NCI-H524 (cell line): Measurements from ENCODE around the gene NR5A2.

Experiments used
- DNase-seq, 2 experiments: peaks; one replicate each; lab custom pipeline; 2025; lab: John Stamatoyannopoulos, UW

NR5A2 gene

DNA sequence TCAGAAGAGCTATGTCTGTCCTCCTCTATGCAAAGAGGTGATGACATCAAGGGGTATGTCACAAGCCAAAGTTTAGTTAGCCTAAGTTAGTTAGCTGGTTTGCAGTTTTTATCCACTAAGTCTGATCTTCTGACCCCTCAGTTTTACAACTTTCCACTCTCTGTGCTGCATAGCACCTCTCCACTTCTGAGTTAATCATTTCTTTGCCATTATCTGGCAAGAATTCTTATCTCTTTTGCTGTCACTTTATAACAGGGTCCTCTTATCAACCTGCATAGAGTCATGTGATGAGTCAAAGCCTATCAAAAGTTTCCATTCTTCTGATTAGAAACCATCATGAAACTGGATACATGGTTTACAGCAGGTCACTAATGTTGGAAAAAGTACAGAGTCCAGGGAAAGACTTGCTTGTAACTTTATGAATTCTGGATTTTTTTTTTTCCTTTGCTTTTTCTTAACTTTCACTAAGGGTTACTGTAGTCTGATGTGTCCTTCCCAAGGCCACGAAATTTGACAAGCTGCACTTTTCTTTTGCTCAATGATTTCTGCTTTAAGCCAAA lies at the start of gene NR5A2:
Gene NR5A2, plus strand, starts transcription at position 447 of the 560 bp plus-strand sequence. CDS start 138 bp downstream, outside the sequence.
- no peak for DNase-seq

DNA sequence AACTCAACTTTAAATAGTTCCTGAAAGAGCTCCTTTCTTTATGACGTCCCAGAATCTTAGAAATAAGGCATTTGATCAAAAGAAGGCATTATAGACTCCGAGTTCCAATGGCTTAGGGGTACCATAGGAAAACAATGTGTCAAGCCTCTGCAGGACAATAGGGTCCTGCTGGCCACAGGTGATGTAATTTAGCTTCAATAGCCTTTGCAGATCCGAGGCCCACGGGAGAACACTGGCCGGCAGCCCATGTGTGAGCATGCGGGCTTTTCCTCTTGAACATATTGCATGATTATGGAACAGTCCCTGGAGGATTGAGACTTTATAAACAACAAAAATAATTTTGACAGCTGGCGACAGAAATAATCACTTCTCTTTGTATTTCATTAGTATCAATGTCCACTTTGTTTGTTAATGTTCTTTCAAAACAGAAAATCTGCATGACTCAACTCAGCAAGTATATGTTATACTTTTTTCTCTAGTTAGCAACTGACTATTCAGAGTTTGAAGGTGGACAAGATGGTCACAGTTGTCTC lies 49.0 kb upstream of the NR5A2 start:
- DNase-seq = peak; percentile 7 to 63

DNA sequence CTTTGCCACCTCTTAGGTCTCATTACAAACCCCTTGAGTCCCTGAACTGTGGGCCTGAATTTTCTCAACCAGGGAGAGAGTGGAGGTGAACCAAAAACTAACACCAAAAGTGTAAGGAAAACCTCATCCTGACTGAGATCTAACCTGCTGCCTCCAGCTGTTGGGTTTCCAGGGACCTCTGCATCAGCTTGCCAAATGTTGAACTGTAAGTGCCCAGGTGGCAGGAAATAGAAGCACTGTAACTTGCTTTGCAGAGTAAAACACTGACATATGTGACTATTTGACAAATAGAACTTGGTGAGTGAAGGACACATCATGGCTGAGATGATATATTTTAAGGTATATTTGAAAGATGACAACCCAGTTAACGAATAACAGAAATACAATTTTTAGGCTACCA lies 48.4 kb upstream of the NR5A2 start:
- DNase-seq = peak in 1 of 2 experiments; percentile 58

DNA sequence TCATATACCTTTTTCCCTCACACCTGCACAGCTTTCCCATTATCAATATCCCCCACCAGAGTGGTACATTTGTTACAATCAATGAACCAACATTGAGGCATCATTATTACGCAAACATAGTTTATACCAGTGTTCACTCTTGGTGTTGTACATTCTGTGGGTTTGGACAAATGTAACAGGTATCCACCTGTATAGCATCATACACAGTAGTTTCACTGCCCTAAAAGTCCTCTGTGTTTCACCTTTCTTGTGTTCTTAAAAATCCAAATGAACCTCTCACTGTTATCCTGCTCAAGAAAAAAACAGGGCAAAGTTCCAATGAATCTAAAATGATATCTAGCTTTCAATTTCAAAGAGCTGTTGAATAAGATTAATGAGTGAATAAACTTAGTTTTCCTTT lies 45.9 kb upstream of the NR5A2 start:
- no peak for DNase-seq

DNA sequence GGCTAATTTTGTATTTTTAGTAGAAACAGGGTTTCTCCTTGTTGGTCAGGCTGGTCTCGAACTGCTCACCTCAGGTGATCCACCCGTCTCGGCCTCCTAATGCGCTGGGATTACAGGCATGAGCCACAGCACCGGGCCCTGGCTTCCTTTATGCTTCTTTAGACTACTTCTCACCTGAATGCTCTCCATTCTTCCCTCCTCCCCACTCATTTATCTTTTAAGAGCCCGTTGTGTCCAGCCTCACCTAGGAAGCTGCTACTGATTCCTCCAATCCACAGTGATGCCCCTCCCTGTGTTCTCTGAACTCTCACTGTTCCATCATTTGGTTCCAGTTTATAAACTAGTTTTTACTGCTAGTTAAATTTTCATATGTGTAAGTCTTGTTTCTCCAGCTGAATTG lies 44.9 kb upstream of the NR5A2 start:
- no peak for DNase-seq

DNA sequence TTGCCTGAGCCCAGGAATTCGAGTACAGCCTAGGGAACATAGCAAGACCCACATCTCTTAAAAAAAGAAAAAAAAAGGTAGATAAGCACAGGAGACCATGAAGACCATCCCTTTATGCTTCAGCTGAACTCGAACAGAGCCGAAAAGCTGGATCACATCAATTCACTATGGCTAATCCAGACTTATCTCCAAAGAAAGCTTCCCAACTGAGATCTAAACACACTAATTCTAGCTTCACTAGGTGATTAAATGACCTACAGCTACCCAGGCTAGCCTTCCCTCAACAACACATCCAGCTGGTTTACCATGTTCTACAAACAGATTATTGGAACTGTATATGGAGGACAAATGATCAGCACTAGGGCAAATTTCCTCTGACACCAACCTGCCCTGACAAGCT lies 44.0 kb upstream of the NR5A2 start:
- DNase-seq = no peak

DNA sequence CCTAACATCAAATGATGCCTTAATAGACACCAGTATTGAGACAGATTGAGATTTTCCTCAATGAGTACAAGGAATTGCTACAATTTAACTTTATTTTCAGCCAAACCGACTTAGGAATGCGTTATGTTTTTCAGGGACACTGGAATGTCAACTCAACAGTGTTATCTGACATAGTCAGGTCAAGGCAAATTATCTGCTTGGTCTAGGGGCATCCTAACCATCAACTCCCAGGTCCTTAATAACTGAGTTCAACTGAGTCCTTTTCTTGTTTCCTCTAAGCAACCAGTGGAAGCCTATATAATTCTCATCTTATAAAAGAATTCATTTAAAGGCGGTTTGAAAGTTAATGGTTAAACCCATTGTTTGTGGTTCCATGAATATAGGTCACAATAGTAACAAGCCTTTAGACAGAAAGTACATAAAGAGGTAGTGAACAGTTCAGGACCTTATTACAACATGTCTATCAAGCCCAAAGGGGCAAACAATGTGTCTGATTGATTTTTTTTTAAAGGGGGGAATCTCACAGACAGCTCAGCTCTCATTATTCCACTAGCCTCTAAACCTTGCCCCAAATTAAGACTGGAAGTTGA lies 32.3 kb upstream of the NR5A2 start:
- no peak for DNase-seq

DNA sequence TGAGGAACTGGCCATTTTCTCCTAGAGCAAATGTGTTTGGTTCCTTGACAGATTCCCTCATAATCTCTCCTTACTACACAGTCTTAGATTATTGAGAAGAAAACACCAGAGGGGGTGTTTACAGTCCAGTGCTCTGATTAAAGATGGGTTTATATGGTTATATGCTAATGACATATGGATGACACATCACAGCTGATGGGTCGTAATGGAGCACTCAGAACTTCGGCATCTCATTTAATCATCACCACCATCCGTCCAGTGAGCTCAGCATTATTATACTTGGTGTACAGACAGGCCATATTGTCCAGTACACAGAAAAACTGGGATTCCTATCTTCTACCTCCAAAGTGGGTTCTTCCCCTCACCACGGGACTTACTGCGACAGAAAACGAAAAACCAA lies 22.3 kb upstream of the NR5A2 start:
- no peak for DNase-seq

DNA sequence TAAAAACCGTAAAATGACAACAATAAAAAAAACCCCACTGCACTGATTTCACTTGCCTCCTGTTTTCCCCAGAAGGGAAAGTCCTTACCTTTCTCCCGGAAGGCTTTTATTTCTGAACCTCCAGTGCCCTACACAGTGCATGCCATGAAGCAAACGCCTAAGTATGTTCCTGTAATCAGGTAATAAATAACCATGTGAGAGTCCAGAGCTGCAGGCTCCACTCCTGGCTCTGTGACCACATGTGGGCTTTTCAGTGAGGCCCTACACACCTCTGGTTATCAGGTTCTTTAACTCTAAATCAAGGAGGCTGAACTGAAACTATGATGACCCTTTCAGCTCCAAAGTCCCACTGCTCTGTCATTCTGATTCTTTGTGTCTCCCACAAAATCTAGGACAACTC lies 20.8 kb upstream of the NR5A2 start:
- no peak for DNase-seq

DNA sequence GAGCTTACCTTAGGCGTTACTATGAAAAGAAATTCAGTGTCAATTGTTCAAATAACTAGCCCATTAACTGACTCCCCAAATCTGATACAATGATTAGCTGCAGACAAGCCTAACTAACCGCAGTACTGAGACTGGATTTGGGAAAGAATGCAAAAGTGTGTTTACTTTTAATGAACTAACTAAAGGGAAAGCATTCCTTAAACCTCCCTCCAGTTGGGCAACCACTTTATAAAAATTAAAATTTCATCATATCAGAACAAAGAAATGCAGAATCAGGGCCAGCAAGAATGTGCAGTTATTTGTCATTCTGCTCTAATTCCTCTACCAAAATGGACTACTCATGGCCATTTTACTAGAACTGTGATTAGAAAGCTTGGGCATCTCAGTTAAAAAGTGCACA lies 11.7 kb upstream of the NR5A2 start:
- no peak for DNase-seq

DNA sequence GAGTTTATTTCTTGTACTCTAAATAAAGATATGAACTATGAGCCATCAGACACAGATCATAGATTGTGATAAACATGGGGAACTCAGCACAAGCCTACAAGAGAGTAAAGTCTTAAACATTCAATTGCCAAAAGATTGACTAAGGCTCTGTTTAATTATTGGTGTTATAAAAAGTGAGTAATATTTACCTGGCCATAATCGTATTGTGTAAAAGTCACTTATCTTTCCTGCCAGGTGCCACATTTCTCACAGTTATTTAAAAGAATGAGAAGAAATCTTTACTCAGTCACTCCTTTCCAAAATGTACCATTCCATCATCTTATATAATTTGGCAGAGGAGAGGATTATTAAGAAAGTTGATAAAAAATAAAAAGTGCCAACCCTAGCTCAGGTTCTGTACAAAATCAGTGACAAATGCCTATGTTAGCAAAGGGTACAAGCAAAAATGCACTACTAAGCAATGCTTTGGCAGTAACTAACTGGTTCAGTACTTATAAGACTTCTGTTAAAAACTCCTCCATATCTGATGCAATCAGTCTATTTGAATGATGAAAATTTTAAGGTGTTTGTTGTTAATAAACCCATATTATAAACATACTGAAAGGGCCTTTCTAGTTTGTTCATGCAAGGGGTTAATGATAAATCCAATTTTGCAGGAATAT lies 5.8 kb upstream of the NR5A2 start:
- no peak for DNase-seq

DNA sequence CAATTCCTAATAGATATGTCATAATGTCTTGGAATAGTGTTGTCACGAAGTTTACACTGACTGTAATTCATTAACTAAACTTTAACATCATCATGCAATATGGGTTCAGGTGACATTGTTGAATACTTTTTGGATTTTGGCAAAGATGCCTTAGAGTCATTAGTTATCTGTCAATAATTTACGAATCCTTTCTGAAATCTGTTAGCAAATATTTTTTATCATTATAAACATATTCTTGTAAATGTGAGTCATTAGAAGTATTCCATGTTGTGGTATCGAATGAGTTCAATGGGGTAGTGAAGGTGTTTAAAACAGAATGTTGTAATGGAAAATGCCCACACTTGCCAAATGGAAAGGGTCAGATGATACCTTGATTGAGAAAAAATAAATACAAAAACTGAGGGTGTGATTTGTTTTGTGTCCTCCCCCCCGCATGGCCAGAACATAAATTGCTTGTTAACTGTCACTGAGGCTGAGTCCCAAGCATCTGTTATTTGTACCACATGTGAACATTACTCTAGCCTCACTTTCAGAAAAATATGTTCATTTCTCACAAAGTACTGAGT lies 5.2 kb upstream of the NR5A2 start:
- DNase-seq = no peak

DNA sequence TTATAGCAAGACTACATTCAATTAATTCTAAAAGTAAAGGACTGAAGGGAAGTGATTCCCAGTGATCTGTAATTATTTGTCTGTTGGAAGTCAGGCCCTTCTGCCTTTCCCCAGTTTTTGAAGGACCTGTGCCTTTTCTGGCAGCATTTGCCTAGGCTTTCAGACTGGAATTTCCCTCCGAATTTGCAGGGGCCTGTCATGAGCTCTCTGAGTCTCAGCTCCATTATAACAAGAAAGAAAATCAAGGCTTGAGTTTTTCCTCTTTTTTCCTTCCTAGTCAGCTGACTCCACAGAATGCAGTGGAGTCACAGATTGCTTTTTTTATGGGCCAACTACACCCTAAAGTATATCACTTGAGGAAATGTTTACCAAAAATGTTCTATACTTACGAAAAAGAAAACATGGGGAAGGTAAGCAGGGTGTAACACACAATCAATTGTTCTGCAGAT lies 1.1 kb downstream of the NR5A2 start:
- DNase-seq = no peak

DNA sequence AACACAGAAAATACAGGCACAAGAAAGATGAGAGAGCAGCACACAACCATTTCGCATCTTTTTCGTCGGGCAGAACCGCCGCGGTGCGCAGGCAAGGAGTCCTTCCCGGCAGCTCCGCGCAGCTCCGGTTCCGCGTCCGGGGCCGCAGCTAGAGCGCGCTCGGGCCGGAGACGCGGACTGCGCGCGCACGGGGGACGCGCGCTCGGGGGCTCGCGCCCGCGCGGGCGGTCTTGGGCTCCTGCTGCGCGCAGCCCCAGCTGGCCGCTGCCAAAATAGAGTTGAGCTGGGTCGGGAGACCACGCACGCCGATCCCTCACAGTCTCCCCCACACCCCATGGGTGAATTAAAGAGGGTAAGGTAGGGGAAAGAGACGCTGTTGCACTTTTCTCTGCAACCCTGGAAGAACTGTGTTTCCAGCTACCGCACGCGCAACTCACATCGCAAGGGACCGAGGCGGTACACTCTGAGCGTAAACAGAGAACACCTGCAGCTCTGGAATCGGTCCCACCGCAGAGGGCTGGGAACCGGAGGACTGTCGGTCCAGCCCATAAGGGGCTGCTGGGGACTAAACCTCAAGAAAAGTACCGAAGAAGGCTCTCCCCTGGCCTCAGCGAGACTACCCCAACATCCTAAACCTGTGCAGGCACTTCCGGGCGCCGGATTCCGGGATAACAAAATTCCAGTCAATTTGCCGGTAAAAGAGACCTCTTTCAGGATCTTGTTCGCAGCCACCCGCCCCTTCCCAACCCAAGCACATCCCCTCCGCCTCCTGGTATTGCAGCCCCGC lies 1.7 kb downstream of the NR5A2 start:
- peak; percentile 20 to 59 for DNase-seq

DNA sequence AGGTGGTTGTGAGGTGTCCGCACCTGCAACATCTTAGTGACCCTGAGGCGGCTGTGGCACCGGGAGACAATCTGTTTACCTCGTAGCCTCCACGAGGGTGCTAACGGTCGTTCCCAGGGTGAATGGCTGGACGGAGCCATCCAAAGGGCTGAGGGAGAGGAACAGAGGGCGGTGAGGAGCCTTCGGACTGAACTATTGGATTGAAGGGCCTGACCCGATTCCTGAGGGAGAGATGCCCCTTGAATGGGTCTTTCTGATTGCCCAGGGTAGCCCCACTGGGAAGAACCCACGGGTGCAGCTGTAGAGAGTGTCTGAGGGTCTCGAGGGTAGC lies 2.3 kb downstream of the NR5A2 start:
- no peak for DNase-seq

DNA sequence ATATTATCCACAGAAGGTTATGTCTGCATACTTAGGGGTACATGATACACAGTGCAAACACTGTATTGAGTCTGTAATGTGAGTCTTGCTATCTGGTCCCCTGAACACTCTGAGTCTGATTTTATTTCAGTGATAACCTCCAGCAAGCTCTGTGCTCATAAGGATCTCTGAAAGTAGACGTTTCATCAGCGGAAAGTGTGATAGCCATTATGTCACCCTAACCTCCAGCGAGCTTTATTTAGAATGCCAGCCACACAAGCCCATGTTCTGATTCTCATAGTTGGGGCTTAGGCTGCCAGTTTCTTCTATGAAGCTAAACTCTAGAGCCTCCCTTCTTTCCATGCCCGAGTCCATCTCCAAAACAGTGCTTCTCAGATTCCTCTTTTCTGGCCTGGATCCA lies 3.3 kb downstream of the NR5A2 start:
- no peak for DNase-seq

DNA sequence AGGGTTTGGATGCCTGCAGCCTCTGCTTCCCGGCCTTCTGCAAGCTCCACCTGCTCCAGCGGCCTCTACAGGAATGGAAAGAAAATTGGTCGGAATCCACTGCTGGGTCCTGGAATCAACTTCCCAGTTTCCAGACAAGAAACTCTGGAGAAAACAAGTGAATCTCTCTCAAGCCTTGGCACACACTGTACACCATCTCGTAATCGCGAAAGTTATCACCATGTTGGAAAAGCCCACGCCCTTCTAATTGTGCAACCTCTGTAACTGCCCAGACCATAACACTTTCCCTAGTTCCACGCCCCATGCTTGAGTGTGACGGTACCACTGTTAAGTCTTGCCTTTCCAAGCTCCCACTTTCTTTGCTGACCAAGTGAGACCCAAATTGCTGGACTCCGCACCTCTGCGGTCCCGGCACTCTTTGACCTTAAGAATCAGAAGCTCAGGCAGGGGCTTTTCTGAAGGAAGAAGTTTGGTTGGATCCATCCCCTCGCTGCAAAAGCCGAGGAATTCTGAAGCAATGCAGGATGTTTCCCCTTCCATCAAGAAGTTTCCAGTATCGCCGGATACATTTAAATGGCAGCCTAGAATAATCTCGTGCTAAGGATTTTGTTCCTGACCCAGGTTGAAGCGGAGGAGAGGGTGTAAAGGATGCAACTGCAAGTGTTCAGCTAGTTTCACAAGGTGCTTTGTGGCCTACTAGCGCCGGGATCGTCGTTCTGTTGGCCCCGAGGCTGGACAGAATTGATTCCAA lies 6.2 kb downstream of the NR5A2 start:
- no peak for DNase-seq

DNA sequence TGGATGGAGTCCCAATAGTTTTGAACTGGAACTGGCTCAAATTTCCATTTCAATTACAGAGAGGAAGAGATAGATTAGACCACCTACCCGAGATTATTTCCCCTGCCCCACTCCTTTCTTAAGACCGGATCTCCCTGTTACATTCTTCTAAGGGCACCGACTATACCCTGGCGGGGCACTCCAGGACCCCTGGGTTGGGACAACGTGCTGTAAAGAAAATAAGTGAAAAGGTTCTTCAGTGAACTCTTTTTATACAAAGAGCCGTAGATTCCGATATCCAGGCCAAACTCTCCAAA lies 6.7 kb downstream of the NR5A2 start:
- DNase-seq = no peak

DNA sequence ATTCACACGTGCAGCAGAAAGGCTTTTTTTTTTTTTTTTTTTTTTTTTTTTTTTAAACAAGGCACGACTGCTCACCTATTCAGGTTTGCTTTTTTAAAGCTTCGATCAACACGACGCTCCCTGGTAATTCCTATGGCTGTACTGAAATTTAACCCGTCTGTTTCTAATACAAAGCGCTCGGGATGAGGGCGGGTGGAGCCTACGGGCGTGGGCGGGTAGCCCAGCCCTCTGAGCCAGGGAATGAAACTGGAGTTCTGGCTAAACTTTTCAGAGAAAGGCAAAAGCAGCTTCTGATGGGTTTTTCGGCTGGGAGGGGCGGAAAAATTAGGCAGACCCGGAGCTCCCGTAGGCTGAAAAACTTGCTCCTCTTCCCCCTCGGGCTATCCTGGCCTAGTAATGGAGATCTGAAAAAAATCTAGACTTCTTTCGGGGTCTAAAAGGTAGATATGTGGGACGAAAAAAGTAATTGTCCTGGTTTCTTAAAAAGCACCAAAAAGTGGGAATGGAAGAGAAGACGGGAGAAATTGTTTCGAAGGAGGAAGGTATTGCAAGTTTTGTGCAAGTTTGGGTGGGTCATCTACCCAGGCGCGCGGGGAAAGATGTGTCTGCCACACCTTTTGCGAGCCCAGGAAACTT lies 7.4 kb downstream of the NR5A2 start:
- DNase-seq = no peak

DNA sequence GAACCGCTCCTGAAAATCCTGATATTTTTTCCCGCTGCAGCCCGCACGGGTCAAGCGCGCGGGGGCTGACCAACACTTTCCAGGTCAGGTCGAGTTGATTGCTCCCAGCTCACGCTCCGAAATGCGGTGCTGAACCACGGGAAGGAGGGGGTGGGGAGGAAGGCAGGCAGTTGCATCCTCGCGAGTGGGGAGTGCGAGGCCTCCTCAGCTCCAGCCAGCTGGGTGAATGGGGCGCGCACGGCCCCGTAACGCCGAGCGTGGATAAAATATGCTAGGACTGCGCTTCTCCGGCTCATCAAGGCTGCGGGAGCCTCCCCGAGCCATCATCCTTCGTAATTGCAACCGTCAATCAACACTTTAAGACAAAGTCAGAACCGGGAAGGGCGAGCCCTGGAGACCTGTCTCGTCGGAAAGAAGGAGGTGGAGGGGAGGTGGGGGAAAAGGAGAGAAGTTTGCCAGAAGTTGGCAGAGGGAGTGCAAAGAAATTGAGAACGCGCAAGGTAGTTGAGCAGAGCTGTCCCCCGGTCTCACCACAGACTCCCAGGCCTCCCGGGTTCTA lies 8.0 kb downstream of the NR5A2 start:
- DNase-seq = no peak

DNA sequence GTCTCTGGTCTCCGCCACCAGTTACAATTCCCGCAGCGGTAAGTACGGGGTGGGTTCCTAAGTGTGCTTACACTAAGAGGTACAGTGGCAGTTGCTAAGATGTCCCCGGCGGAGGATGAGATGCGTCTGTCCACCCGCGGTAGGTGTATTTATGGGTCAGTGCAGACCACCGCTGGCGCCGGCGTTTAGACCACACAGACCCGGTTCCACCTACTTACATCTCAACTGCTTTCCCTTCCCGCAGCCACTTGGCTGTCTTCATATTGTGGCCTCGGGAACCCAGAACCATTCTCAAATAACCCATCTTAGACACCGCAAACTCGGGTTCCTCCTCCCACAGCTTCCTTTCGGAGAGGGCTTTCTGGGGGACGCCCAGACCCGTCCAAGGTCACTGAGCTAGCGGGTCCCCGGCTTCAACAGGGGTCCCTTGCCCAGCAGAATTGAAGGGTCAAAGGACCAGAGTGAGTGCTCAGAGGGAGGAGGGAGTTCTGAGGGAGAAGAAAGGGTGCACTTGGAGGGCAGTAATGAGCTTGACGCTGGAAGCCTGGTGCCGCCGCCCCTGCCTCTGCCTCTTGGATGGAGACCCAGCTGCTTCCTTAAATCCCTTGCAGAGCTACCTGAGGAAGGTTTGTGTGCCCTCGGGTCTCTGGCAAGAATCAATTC lies 8.6 kb downstream of the NR5A2 start:
- DNase-seq = no peak
